Nephron (organoid): ENCODE data around the gene AZU1.

Source experiments
- H3K27ac Mint-ChIP-seq, 3 experiments: 2 replicates each; pipeline ENCODE4 v1.8.0; 2020; ENCODE audit warnings: mixed read lengths in 3 of 3, mild to moderate bottlenecking in 2 of 3, moderate library complexity in 1 of 3
- H3K27me3 Mint-ChIP-seq: 2 replicates; pipeline ENCODE4 v1.8.0; 2021; ENCODE audit warnings: low read depth, mild to moderate bottlenecking, moderate library complexity, mixed read lengths
- H3K36me3 Mint-ChIP-seq: 2 replicates; pipeline ENCODE4 v1.8.0; 2020; ENCODE audit warnings: low read depth, mixed read lengths
- H3K4me1 Mint-ChIP-seq: 2 replicates; pipeline ENCODE4 v1.8.0; 2020; ENCODE audit warnings: mixed read lengths
- H3K4me3 Mint-ChIP-seq, 3 experiments: 2 replicates each; pipeline ENCODE4 v1.8.0; 2020; ENCODE audit warnings: mild to moderate bottlenecking in 3 of 3, mixed read lengths in 3 of 3, moderate library complexity in 2 of 3
- H3K9me3 Mint-ChIP-seq: 2 replicates; pipeline ENCODE4 v1.8.0; 2020; ENCODE audit warnings: mixed read lengths
- TF ChIP-seq, protein P1 (sequence below), 3 experiments: fragments of 200-600 bp; sonication (generic); IDR thresholded peaks; one replicate each; pipeline ENCODE4 v1.5.0; 2021; ENCODE audit warnings: antibody characterized with exemption in 3 of 3; ENCODE audit not compliant: unreplicated experiment in 3 of 3

Gene AZU1

DNA sequence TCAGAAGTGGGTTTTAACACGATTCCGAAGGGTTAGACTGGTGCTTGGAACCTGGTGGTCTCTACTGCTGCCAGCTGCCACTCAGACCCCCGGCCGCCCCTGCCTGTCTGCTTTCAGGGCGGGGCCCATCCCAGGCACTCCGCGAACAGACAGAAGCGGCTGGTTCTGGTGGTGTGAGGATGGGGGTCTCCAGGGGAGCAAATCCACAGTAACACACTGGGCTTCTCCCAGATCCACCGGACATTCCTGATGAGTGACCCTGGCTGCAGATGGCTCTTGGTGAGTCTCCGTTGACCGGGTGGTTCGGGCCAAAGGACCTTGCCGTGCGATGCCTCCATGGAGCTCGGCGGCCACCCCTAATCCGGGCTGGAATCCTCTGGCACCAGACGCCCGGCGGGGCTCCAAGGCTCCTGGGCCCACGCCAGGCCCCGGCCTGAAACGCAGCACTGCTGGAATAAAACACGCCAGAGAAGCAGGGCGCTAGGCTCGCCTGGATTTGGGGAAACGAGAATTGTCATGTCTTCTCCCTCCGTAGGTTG lies 32.5 kb upstream of the AZU1 start:
- peak overlapping the region in 2 of 3 experiments; percentile 25 to 46 for H3K4me3 Mint-ChIP-seq
- H3K9me3 Mint-ChIP-seq, result no peaks in the 10 kb centered on the region
- no peak overlapping the region for H3K27ac Mint-ChIP-seq
- peaks cover 7% of the 10 kb centered on the region for H3K36me3 Mint-ChIP-seq
- H3K27me3 Mint-ChIP-seq, result no peaks in the 10 kb centered on the region
- TF ChIP-seq, protein P1, sequence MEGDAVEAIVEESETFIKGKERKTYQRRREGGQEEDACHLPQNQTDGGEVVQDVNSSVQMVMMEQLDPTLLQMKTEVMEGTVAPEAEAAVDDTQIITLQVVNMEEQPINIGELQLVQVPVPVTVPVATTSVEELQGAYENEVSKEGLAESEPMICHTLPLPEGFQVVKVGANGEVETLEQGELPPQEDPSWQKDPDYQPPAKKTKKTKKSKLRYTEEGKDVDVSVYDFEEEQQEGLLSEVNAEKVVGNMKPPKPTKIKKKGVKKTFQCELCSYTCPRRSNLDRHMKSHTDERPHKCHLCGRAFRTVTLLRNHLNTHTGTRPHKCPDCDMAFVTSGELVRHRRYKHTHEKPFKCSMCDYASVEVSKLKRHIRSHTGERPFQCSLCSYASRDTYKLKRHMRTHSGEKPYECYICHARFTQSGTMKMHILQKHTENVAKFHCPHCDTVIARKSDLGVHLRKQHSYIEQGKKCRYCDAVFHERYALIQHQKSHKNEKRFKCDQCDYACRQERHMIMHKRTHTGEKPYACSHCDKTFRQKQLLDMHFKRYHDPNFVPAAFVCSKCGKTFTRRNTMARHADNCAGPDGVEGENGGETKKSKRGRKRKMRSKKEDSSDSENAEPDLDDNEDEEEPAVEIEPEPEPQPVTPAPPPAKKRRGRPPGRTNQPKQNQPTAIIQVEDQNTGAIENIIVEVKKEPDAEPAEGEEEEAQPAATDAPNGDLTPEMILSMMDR (IDR thresholded peaks at IDR 0.05; ENCODE audit: unreplicated experiment in 3 of 3), result no peak
- H3K4me1 Mint-ChIP-seq, result peaks cover 17% of the 10 kb centered on the region

DNA sequence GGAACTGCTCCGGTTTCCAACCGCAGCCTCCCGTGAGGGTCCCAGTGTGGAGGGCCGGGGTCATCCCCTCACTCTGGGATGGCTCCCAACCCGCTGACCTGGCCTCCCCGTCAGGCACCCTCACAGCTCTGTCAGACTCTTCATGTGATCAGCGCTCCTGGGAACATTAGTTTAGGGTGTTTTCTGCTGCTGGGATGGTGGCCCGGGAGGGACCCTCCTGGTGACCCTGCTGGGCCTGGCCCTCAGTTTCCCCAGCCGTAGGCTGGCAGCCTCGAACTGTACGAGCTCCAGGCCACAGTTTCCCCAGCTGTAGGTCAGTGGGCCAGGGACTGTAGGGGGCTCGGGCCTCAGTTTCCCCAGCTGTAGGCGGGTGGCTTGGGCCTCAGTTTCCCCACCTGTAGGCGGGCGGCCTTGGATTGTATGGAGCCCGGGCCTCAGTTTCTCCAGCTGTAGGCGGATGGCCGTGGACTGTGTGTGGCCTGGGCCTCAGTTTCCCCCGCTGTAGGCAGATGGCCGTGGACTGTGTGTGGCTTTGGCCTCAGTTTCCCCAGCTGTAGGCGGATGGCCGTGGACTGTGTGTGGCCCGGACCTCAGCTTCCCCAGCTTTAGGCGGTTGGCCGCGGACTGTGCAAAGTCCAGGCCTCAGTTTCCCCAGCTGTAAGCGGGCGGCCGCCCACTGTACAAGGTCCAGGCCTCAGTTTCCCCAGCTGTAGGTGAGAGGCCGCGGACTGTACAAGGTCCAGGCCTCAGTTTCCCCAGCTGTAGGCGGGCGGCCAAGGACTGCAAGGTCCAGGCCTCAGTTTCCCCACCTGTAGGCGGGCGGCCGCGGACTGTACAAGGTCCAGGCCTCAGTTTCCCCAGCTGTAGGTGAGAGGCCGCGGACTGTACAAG lies 31.7 kb upstream of the AZU1 start:
- Mint-ChIP-seq H3K27me3 (no peaks in the 10 kb centered on the region), H3K4me1 (peaks cover 24% of the 10 kb centered on the region), H3K9me3 (no peaks in the 10 kb centered on the region), H3K4me3 (peak overlapping the region; percentile 8 to 46 (median 25)), H3K36me3 (peaks cover 13% of the 10 kb centered on the region), H3K27ac (no peak overlapping the region)
- TF ChIP-seq, protein P1 (IDR thresholded peaks at IDR 0.05; ENCODE audit: unreplicated experiment in 3 of 3), result no peak

DNA sequence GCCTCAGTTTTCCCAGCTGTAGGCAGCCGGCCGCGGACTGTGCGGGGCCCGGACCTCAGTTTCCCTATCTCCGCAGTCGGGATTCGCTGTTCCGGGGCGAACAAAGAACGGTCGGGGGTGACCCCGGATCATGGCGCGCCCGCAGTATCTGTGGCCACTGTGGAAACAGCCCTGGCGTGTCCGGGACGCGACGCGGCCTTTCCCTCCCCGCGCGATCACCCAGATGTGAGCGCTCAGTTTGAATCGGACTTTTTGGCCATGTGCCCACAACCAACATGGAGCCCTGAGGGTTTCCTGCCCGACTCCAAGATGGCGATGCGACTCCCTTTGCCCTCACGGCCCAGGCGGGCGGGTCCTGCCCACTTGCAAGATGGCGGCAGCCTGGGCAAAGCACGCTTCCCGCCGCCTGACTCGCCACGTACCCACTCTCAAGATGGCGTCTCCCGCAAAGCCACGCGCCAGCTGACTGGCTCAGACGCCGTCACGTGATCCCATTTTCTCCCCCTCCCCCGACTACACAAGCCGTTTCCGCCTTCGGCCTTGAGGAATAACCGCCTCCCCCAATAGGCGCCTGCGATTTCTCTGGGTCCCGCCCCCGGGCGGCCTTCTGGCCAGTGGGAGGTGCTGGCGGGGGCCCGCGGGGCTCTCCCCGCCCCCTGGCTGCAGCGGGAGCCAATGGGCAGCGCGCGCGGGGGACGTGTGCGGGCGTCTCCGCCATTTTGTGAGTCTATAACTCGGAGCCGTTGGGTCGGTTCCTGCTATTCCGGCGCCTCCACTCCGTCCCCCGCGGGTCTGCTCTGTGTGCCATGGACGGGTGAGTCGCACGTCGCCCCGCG lies 30.7 kb upstream of the AZU1 start, which contains the start of gene PTBP1:
PTBP1 (plus strand) TSS at position 761 of the 836 bp plus-strand sequence; CDS start at position 807, 46 bp downstream.
- peaks cover 34% of the 10 kb centered on the region for H3K4me1 Mint-ChIP-seq
- H3K36me3 Mint-ChIP-seq, result peaks cover 13% of the 10 kb centered on the region
- no peaks in the 10 kb centered on the region for H3K9me3 Mint-ChIP-seq
- peak within 1 kb of the TSS; percentile 96 to 98 (median 98) for H3K4me3 Mint-ChIP-seq
- peak within 1 kb of the TSS; percentile 91 to 98 (median 96) for H3K27ac Mint-ChIP-seq
- TF ChIP-seq, protein P1 (IDR thresholded peaks at IDR 0.05; ENCODE audit: unreplicated experiment in 3 of 3), result no peak
- no peaks in the 10 kb centered on the region for H3K27me3 Mint-ChIP-seq

DNA sequence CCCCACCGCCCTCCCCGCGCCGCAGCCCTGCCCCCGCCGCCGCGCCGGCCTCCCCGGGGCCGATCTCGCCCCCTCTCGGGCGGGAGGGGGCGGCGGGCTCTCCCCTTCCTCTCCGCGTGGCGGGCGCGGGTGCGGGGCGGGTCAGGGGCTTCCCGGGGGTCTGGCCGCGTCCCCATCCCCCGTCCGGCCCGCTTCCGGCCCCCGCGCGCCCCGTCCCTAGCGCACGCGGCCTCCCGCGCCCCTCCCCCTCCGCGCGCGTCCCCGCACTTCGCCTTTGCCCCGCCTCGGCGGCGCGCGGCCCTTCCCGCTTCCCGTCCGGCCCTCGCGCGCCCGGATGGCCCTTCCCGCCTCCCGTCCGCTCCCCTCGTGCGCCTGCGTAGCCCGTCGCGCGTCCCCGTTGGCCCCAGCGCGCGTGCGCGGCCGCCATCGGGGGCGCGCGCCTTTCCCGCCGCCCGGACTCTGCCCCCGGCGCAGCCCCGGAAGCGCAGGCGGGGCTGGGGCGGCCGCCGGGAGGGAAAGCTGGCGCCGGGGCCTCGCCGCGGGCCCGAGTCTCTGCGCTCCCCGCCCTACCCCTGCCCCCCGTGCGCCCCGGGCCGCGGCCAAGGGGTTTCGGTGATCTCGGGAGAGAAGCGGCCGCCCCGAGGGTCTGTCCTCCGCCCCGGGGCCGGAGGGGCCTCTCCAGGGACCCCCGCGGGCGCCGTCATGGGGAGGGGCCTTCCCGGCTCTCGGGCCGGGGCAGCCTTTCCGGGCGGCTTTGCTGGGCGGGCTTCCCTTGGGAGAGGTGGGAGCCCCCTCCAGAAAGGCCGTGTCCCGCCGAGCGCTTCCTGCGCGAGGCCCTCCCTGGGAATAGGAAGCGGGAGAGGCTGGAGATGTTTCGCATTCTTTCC lies 29.9 kb upstream of the AZU1 start:
- Mint-ChIP-seq H3K9me3 (no peaks in the 10 kb centered on the region), H3K27ac (peak overlapping the region; percentile 91 to 98 (median 96)), H3K4me3 (peak overlapping the region; percentile 96 to 98 (median 98)), H3K4me1 (peaks cover 42% of the 10 kb centered on the region), H3K36me3 (peaks cover 17% of the 10 kb centered on the region), H3K27me3 (no peaks in the 10 kb centered on the region)
- TF ChIP-seq, protein P1 (IDR thresholded peaks at IDR 0.05; ENCODE audit: unreplicated experiment in 3 of 3), result no peak

DNA sequence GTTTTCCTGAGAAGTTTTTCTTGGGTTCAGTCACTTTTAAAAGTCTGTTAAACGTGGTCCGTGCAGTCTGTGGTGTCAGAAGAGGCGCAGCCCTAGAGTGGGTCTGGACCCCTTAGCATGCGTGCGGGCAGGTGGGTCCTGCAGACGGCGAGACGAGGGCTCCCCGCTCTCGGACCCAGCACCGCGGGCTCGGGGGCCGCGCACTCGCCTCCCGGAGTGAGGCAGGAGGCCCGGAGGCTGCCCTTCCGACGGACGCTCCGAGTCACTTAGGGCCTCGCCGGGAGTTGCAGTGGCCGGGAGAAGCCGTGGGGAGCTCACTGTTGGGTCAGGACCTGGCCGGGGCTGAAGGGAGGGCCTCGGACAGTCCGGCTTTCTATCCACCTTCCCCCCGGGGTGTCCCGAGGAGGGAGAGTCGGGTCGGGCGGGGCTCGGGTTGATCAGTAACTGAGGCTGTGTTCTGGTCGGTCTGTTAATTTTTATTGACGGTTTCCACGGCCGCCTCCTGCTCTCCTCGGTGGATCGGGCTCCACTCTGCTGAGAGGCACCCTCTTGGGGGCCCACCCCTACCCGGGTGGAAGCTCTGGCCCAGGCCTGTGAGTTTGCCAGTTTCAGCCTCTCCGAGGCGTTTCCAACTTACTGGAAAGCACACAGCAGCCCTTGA lies 29.1 kb upstream of the AZU1 start:
- peaks cover 25% of the 10 kb centered on the region for H3K36me3 Mint-ChIP-seq
- peak overlapping the region; percentile 91 to 98 (median 96) for H3K27ac Mint-ChIP-seq
- TF ChIP-seq, protein P1 (IDR thresholded peaks at IDR 0.05; ENCODE audit: unreplicated experiment in 3 of 3), result no peak
- peak overlapping the region; percentile 96 to 98 (median 98) for H3K4me3 Mint-ChIP-seq
- H3K9me3 Mint-ChIP-seq, result no peaks in the 10 kb centered on the region
- no peaks in the 10 kb centered on the region for H3K27me3 Mint-ChIP-seq
- peaks cover 50% of the 10 kb centered on the region for H3K4me1 Mint-ChIP-seq
